HG03095 (cell line): ENCODE data around the gene SUFU.

Experiments
- ATAC-seq: cut with Tn5 transposase; IDR thresholded peaks from one replicate; pipeline ENCODE4 v1.9.1; 2021; ENCODE audit warnings: moderate library complexity; ENCODE audit not compliant: unreplicated experiment

Gene SUFU

DNA sequence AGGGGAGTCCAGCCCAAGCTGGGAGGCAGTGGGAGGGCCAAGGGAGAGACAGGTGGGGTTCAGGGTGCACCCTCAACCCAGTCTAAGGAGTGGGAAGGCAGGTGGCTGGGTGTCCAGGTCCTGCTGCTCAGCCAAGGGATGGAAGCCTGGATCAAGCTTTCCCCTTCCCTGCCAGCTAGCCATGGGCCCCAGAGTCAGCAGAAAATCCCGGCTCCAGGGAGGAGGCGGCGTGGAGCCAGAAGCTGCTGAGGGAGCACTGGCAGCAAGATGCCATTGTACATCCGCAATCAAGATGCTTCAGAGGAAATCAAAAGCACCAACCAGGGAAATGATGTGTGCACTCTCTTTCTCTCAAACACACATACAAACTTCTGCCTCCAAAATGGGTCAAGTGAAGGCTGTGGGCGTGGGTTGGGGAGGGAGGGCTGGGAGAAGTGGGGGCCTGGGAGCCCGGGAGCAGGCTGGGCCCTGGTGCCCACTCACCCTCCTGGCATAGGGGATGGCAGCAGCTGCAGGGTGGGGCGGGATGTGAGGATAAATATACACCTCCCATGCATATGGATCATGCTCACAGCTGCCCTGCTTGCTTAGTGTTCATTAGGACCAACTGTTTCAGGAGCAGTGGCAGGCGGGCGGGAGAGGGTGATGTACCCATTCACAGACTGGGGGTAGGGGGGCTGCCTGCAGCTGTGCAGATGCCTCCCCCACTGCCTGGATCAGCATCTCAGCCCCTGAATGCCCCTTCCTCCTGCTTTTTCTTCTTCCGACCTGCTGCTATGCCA lies 164.7 kb downstream of the SUFU start:
- ATAC-seq, result no peak

DNA sequence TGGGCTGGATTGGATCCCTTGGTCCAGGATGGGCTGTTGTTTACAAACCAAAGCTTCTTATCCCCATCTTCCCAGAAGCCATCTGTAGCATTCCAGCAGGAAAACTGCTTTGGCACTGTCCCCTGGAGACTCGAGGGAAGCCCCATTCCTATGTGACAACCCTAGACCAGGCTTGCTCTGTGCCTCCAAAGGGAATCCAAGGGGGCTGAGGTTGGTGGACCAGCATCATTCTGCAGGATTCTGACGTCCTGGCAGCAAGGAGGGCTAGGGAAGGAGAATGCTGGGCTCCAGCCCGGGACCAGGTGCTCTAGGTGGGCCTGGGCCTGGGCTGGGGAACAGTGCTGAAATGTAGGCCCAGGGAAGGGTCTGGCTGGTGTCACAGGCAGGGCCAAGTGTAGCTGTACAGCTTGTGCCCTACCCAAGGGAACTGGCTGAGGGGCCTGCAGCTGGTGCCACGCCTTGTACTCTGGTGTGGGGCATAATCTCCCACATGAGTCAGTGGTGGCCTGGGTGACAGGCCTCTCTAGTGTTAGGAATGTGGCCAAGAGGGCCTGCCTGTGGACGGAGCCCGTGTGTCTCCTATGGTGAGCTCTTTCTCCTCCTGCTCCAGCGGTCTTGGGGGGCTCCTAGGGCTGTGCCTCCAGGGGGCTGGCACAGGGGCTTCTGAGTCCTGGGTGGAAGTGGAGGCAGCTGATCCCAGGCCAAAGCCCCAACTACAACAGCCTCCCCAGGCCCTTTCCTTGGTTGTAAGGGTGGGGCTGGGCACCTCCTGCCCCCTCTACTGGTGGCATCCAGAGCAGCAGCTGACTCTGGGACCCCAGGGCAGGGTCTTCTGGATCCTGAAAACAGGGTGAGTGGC lies 165.7 kb downstream of the SUFU start:
- ATAC-seq, result no peak

DNA sequence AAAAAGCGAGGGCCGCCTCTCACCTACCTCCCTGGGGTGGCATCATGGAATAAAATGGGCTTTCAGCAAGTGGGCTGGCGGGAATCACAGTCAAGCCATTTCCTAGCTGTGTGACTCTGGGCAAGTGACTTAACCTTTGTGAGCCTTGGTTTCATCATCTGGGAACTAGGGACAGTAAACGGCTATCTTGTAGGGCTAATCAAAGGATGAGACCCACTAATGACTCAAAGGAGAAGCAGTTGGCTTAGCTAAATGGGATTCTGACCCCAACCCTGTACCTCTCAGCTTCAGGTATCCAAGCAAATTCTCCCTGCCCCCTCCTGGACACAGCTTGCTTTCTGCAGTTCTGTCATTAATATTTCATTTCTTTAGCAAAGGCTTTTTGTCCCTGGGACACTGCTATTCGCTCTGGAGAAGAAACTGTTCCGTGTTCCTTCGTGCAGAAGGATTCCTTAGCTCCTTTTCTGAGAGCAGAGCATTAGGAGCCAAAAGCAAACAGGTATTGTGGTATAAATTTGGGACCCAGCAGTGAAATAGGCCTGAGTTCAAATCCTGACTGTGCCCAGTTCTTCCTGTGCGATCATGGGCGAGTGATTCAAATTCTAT lies 166.4 kb downstream of the SUFU start:
- ATAC-seq, result no peak

DNA sequence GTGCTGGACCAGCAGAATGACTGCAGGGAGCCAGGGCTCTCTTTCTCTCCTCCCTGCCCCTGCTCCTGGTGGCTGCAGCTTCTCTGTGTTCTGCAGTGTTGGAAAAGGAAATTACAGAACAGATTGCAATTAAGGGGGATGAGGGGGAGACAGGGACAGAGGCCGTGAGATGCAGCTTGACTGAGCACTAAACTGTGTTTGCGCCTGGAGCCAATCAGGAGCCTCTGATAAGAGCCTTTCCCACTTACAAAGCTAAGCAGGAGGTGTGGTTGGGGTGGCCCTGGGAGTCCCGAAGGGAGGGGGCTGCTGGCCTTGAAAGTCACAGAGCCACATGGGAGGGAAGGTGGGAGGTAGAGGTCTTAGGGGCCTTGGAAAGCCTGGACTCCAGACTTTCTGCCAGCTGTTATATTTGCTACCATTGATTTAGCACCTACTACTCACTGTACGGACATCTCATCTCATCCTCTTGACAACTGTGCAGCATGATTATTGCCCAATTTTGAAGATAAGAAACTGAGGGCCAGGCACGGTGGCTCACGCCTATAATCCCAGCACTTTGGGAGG lies 167.2 kb downstream of the SUFU start:
- ATAC-seq, result no peak

DNA sequence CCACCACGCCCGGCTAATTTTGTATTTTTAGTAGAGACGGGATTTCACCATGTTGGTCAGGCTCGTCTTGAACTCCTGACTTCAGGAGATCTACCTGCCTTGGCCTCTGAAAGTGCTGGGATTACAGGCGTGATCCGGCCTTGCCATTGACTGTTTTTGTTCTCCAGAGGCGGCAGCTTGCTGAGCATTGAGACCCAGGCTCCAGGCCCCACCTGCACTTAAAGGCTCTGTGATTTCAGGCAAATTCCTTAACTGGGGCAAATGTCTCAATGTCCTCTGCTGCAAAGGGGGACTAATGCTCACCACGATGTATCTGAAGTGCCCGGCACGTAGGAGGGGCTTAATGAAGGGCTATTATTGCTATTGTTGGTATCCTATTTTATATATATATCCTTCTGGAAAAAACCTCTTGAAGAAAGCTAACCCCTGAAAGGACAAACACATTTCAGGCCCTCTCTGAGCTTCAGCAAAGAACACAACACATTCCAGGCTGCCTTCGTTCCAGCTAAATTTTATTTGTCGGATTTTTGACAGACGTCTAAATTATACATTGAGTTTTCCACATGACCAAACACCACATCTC lies 169.6 kb downstream of the SUFU start:
- ATAC-seq, result no peak

DNA sequence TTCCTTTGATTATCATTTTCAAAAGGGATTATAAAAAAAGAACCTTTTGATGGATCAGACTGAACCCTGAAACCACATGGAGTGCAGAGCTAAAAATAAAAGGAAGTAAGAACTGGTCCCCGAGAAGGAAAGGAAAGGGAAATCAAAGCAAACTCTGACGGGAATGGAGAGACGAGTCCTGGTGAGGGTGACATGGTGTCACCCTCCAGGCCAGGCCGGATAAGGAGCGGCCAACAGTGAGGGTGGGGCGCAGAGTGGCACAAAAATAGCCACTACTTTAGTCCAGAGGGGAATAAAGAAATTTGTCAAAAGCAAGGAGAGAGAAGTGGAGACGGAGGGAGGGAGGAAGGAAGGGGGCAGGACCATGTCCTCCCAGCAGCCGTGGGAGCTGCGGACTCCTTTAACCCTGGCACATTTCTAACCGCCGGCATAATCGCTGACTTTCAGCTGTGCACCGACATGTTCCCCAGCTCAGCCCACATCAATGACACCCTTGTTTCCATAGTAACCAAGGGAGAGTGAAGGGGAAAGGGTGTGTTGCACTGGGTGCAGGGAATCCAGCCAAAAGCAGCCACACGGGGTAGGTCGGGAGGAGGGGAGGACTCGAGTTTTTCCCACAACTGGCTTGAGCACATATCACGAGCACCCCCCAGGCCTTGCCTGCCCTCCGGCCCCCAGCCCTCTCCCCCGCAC lies 170.2 kb downstream of the SUFU start:
- no peak for ATAC-seq

DNA sequence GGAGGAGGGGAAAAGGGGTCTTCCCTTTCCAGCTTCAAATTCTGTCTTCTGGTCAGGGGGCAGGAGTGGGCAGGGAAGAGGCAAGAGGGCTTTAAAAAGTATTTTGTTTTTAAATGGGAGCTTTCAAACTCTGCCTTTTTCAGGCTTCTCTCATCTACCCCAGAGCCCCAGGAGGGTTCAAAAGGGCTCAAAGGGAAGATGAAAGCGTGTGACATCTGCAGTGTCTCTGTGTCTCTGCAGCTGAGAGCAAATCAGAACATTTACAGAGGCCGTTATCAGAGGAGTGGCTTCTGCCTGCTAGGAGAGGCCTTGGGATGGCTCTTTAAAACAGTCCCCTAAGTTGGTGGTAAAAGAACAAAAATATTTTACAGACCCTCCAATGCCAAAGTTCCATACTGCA lies 170.8 kb downstream of the SUFU start:
- ATAC-seq, result no peak

DNA sequence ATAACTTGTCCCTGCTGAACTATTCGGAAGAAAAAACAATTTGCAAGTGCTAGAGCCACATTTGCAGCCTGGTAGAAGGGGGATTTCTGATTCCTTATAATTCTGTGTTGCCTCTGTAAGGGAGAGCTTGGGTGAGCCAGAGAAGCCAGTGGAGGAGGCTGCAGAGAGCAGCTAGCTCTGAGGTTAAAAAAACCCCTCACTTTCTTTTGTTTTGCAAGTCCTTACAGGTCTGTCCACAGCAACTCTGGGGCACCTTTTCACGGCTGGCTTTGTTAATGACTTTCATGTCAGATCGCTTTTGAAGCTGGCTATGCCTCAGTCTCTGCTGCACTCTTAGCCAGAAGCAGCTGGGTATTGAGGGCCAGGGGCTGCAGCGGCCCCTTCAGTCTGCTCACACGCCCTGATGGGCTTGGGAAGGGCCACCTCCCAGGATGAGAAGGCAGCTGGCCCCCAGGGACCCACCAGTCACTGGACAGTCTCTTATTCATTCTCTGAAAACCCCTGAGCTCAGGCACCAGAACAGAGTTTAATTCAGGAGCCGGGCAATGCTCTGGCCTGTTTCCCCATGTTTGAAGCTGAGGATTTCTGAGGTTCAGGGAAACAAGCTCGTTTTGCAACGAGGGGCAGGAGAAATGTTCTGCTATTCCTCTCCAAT lies 171.4 kb downstream of the SUFU start:
- ATAC-seq, result no peak

DNA sequence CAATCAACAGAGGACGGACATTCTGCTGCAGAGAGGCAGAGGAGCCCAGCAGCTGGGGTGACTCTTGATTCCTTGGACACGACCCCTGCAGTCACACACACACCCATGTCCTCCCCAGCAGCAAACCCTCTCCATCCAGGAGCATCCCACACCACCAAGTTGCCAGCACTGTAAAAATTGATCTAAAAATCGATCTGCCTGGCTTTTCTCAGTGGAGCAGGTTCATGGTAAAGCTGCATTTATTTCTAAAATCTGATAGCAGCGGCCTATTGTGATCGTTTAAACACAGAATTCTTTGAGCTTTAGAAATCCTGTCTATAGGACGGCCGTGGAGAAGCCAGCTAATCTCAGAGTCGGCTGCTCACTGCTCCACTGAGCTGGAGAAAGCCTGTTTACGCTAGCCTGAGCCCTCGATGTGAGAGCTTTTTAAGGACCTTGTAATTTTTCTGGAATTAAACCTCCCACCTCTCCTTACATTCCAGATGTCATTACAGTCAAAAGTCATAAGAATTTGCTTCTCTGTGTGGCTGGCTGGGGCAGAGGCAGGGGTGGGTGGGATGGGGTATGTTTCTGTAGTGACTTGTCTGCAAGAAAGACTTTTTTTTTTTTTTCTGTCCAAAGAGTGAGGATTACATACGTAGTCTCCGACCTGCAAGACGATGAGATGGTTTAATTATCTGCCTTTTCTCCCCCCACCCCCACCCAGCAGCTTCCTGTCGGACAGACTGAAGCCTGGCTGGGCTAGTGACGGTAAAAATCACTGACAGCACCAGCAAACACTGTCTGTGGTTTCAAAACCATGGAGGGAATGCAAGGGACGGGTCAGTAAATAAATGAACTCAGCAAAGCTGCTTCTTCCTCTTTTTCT lies 172.1 kb downstream of the SUFU start:
- ATAC-seq, result no peak

DNA sequence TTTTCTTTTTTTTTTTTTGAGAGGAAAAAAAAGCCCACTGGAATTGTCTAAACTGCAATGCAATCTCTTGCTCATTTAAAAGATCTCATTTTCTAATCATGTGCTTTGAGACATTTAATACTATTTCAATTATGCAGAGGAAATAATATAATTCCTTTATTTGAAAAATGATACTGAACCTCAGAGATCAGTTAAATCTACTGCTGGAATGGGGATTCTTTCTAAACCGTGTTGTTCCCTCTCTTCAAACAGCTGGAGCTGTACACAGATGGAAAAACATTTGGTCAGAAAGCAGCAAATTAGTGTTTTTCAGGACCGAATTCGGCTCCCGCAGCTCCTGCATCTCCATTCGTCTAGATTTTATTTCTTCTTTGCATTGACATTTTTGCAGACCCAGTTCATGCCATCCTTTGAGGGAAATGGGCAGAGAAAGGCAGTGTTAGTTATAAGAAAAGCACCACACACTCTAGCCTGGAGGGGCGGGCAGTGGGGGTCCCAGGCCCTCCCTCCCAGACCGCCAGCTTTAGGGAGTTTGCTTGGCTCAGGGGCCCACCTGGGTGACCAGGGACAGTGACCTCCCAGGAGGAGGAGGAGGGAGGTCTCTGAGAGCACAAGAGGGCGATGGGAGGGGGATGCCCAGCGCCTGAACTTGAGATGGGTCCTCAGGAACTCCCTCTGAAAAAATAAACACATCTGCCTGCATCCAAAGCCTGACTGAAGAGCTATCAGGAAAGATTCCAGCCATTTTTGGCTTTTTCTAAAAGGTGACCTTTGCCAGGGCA lies 173.0 kb downstream of the SUFU start:
- ATAC-seq, result no peak

DNA sequence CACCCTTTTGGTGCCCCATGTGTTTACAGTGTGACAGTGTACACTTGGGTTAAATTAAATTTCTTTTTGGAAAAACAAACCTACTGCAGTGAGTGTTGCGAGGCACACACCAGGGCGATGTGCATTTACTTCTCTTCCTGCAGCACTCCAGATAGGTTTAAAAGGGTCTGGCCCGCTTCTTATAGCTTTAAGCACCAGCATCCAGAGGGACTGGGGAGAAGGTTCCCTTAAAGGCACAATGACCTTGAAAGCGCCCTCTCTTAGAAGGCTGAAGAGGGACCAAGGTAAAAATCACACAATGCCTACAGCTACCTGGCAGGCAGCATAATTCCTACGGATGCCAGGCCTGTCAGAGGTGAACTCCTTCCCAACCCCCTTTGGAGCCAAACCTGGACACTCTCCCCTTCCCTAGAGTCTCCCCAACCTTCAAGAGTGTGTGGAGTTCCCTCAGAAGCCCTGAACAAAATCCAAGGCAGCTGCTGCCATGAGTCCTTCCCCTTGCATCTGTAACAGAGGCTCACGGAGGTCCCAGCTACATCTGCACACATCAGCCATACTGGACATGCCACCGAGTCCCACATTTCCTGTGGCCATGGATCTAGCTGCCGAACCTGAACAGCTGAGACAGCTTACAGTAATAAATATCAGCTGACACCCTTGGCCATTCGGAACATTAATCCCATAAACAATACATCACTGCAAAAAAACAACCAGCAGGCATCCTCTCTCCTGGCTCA lies 173.7 kb downstream of the SUFU start:
- ATAC-seq, result no peak

DNA sequence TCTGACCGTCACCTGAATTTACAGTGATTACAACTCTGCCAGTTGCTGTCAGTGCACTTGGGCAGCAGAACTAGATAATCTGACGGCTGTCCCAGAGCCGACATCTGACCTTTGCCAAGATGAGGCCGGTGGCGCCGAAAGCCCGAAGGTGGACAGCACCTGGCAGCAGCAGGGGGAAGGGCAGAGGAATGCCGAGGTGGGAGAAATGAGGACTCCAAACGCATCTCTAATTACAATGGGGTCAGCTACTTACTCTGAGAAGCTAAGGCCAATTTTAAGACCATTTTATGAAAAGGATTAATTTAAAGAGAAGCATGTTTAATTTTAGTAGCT lies 174.3 kb downstream of the SUFU start:
- ATAC-seq, result no peak

DNA sequence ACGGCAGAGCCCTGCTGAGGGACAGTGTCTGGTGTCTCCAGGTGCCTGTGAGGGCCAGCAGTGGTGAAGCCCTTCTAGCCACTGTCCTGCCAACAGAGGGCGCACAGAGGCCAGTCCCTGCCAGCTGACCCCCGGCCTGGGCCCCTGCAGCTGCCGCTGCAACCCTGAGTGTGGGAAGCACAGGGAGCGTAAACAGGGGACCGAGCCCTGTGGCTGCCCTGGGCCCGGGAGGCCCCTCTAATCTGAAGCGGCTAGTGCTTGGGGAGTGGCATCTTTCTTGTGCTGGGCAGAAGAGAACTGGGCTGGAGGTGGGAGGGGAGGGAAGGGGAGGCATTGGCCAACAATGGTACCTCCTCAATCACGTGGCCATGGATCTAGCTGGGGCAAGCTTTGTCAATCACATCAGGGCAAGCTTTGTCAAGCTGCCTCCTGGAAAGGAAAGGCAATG lies 175.1 kb downstream of the SUFU start:
- no peak for ATAC-seq

DNA sequence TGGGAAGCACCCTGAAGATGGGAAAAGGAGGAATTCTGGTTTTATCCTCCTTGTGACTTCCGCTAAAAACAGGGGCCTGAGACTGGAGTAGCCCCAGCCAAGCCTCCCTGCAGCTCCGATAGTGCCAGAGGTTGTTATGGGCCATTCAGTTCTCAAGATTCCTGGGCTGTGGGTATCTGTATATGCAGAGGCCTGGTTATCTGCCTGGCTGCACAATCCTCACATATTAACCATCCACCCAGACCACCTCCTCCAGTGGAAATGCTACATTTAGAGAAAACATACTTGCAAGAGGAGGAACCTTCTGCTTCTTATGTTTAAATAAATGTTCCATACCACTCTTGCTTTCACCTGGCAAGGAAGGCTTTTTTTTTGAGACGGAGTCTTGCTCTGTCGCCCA lies 175.8 kb downstream of the SUFU start:
- no peak for ATAC-seq

DNA sequence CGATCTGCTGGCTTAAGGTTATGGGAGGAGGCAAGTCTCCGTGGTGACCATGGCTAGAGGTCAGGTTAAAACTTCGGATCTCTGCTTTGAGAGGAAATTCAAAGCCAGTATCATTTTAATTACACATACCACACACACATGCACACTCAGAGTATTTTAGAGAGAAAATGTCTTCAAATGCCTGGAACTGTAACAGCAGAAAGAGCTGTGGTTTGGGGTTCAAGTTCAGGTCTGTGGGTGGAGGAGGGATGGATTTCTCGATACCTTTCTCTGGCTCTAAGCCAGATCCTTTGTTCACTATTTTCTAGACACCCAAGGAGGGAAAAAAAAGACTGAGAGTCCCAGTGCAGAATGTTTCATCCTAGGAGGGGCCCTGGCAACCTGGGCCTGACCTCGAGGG lies 177.9 kb downstream of the SUFU start:
- no peak for ATAC-seq

DNA sequence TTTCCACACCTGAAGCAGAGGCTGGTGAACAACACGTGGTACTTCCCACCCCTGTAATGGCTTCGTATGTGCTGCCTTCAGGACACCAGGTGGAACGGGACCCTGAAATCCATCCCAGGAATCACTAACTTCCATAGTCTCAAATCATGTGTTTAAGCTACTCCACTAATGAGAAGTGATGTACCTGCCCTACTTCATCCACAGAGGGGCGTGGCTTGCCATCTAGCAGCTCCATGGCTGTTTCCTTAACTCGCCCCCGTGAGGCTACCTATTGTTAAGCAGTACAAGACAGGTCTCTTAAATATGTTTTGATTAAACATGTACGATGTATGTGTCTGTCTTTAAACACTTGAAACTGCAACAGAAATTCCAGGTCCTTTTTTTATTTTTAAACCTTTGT lies 178.6 kb downstream of the SUFU start:
- no peak for ATAC-seq

DNA sequence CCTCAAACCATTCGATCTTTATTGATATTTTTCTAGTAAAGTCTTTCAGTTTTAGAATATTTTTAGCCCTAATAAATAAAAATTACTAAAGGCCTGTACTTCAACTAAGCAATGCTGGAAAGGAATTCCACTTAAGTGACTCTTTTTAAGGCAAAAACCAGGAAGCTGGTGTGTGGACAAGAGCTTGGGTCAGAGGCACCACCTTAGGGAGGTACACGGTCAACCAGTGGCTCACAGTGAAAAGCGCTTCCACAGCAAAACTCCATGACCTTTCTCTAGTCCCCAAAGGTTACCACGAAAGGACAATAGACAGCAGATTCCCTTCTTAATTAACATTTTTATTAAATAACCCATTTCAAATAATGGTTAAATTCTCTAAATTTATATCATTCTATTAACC lies 179.2 kb downstream of the SUFU start:
- ATAC-seq, result no peak
